ENCODE data around the gene CEP85. TPM values are rescaled to one million over a fixed set of nuclear protein-coding genes. Genes with fewer than 3 reads are reported as not detected.
A peak's percentile ranks its signal among the peaks of the same experiment; 100 is the strongest.

Gene CEP85
- total and polyA plus RNA-seq, 2 of the 13 experiments (the other 11 are each of a cell fraction or from before 2014, with no cell fraction given) = 16.1 to 26.7 TPM

DNA sequence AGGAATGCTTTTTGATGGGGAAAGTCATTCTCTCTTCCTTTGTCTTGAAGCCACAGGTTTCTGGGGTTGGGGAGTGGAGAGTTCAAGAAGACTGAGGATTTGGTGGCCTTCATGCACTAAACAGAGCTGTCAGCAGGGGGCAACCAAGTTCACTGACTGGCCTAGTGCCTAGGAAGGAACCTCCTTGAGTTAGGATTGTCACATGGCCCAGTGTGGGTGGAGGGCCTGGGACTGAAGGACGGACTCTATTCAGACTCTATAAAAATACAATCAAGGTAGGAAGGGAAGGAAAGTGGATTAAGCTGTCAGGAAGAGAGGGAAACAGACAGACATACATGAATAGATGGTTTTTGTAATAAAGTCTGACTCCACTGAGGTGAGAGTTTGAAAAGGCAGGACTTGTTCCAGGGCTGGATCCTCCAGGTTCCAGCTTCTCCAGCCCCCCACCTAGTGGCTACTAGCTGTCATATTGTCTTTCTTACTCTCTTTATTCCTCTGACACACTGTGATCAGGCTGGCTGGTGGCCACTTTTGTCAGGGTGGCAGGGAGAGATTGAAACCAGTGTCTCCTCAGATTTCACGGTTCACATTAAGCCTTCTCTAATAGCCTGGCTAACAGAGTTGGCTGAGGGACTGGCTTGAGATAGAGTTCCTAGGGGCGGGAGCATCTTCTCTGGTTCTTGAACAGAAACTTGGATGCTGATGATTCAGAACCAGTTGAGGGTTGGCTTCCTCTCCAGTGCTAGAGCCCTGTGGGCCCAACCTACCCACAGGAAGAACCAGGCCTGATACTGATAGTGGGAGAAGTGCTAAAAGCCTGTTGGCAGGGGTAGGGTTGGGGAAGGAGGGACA is 41.8 kb downstream of the CEP85 start (continued):
- TF ChIP-seq, protein P1, sequence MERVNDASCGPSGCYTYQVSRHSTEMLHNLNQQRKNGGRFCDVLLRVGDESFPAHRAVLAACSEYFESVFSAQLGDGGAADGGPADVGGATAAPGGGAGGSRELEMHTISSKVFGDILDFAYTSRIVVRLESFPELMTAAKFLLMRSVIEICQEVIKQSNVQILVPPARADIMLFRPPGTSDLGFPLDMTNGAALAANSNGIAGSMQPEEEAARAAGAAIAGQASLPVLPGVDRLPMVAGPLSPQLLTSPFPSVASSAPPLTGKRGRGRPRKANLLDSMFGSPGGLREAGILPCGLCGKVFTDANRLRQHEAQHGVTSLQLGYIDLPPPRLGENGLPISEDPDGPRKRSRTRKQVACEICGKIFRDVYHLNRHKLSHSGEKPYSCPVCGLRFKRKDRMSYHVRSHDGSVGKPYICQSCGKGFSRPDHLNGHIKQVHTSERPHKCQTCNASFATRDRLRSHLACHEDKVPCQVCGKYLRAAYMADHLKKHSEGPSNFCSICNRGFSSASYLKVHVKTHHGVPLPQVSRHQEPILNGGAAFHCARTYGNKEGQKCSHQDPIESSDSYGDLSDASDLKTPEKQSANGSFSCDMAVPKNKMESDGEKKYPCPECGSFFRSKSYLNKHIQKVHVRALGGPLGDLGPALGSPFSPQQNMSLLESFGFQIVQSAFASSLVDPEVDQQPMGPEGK (CRISPR knock-in tag; IDR thresholded peaks at IDR 0.05) = 0 out of 2 replicates have a peak, but pooled peaks have one; percentile 22
- TF ChIP-seq, protein P2, sequence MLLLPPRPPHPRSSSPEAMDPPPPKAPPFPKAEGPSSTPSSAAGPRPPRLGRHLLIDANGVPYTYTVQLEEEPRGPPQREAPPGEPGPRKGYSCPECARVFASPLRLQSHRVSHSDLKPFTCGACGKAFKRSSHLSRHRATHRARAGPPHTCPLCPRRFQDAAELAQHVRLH (CRISPR knock-in tag; IDR thresholded peaks at IDR 0.05; ENCODE audit: borderline replicate concordance, low read depth) = no peak
- TF ChIP-seq ZSCAN22 (CRISPR knock-in tag; IDR thresholded peaks at IDR 0.05) (no peak), ZNF501 (CRISPR knock-in tag; IDR thresholded peaks at IDR 0.05) (peak; percentile 35; the same call in 1 of the 2 replicates), STAG1 (CRISPR knock-in tag; IDR thresholded peaks at IDR 0.05) (peak; percentile 77), KDM3A (CRISPR knock-in tag; IDR thresholded peaks at IDR 0.05; ENCODE audit: low read depth) (no peak), ZFX (CRISPR knock-in tag; IDR thresholded peaks at IDR 0.05; ENCODE audit: low read depth) (peak; percentile 40; the same call in 1 of the 2 replicates), SOX5 (CRISPR knock-in tag; IDR thresholded peaks at IDR 0.05; ENCODE audit: borderline replicate concordance) (0 out of 2 replicates have a peak, but pooled peaks have one; percentile 17), SMC3 (IDR thresholded peaks at IDR 0.05; ENCODE audit: low read length) (peak; percentile 76), KLF16 (CRISPR knock-in tag; IDR thresholded peaks at IDR 0.05) (0 out of 4 replicates have a peak, but pooled peaks of 1 of the 2 experiments have one; percentile 22), RAD21 (CRISPR knock-in tag; IDR thresholded peaks at IDR 0.05) (peak; percentile 52; the same call in 1 of the 2 replicates), KLF15 (CRISPR knock-in tag; IDR thresholded peaks at IDR 0.05; ENCODE audit: borderline replicate concordance) (no peak), NCOA2 (CRISPR knock-in tag; IDR thresholded peaks at IDR 0.05) (no peak)
- TF ChIP-seq, protein P3, sequence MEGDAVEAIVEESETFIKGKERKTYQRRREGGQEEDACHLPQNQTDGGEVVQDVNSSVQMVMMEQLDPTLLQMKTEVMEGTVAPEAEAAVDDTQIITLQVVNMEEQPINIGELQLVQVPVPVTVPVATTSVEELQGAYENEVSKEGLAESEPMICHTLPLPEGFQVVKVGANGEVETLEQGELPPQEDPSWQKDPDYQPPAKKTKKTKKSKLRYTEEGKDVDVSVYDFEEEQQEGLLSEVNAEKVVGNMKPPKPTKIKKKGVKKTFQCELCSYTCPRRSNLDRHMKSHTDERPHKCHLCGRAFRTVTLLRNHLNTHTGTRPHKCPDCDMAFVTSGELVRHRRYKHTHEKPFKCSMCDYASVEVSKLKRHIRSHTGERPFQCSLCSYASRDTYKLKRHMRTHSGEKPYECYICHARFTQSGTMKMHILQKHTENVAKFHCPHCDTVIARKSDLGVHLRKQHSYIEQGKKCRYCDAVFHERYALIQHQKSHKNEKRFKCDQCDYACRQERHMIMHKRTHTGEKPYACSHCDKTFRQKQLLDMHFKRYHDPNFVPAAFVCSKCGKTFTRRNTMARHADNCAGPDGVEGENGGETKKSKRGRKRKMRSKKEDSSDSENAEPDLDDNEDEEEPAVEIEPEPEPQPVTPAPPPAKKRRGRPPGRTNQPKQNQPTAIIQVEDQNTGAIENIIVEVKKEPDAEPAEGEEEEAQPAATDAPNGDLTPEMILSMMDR (CRISPR knock-in tag; IDR thresholded peaks at IDR 0.05) = peak; percentile 89

Measured in HepG2 (cell line).